ENCODE data around the gene CSF1.

Gene CSF1

GRCh38 chr1:109898842-109899241 lies 11.8 kb upstream of the CSF1 start:
- no peak for DNase-seq (ENCODE audit: low spot score)
- TF ChIP-seq CTCF (IDR thresholded peaks at IDR 0.05; ENCODE audit: extremely low read depth, missing control alignments): no peak

- no peak for DNase-seq (ENCODE audit: low spot score)
- TF ChIP-seq CTCF (IDR thresholded peaks at IDR 0.05; ENCODE audit: extremely low read depth, missing control alignments): no peak
These were observed 9.5 kb upstream of the CSF1 start for GRCh38 chr1:109901141-109901523.

GRCh38 chr1:109901524-109902145 lies 9.0 kb upstream of the CSF1 start:
- TF ChIP-seq CTCF (IDR thresholded peaks at IDR 0.05; ENCODE audit: extremely low read depth, missing control alignments): no peak
- no peak for DNase-seq (ENCODE audit: low spot score)

GRCh38 chr1:109902204-109902985 lies 8.3 kb upstream of the CSF1 start:
- no peak for DNase-seq (ENCODE audit: low spot score)
- no peak for TF ChIP-seq CTCF (IDR thresholded peaks at IDR 0.05; ENCODE audit: extremely low read depth, missing control alignments)

- no peak for DNase-seq (ENCODE audit: low spot score)
- TF ChIP-seq CTCF (IDR thresholded peaks at IDR 0.05; ENCODE audit: extremely low read depth, missing control alignments): no peak
These were observed 7.2 kb upstream of the CSF1 start for GRCh38 chr1:109903376-109903930.

GRCh38 chr1:109904105-109904817 lies 6.4 kb upstream of the CSF1 start:
- no peak for DNase-seq (ENCODE audit: low spot score)
- no peak for TF ChIP-seq CTCF (IDR thresholded peaks at IDR 0.05; ENCODE audit: extremely low read depth, missing control alignments)

GRCh38 chr1:109905491-109905890 lies 5.2 kb upstream of the CSF1 start:
- no peak for TF ChIP-seq CTCF (IDR thresholded peaks at IDR 0.05; ENCODE audit: extremely low read depth, missing control alignments)
- no peak for DNase-seq (ENCODE audit: low spot score)
